ENCODE data around the gene METAP2. TPM values are rescaled to one million over a fixed set of nuclear protein-coding genes. Genes with fewer than 3 reads are reported as not detected.

METAP2 gene
- total and polyA plus RNA-seq, 2 of the 8 experiments (the other 6 are each of a cell fraction or from before 2014, with no cell fraction given) = 41.3 to 114 TPM

GRCh38 chr12:95554532-95555071, 80.7 kb downstream of the METAP2 start:
- TF ChIP-seq KDM5A (IDR thresholded peaks at IDR 0.05; ENCODE audit: low read length) = no peak
- no peak for TF ChIP-seq HDAC6 (IDR thresholded peaks at IDR 0.05; ENCODE audit: low read depth, low read length)
- TF ChIP-seq YY1 (IDR thresholded peaks at IDR 0.05; ENCODE audit: low read depth, low read length) = no peak
- TF ChIP-seq SIN3A (conservative IDR thresholded peaks at IDR 0.05 in 1 of 2, IDR thresholded peaks at IDR 0.05 in 1 of 2; ENCODE audit: low read depth in 1 of 2, low read length in 2 of 2) = no peak
- no peak for TF ChIP-seq SIX5 (IDR thresholded peaks at IDR 0.05; ENCODE audit: low read depth, low read length)
- Histone ChIP-seq H3K27me3 (replicated peaks in 1 of 4; ENCODE audit: control insufficient read depth in 3 of 4, extremely low read depth in 1 of 4, insufficient read depth in 3 of 4, low read length in 3 of 4) (no peaks in the 10 kb centered on the region), H3K4ac (replicated peaks; ENCODE audit: insufficient read length, low read depth, low read length) (no peak overlapping the region), H3K23me2 (ENCODE audit: low read depth, low read length) (peaks cover 6% of the 10 kb centered on the region; the same call in 1 of the 2 replicates), H4K91ac (replicated peaks; ENCODE audit: insufficient read length, low read length) (no peak overlapping the region), H3K9me3 (ENCODE audit: insufficient read depth in 2 of 2, low read depth in 1 of 2, low read length in 1 of 2) (no peaks in the 10 kb centered on the region), H3K79me1 (ENCODE audit: low read depth, low read length) (no peaks in the 10 kb centered on the region; the same call in 1 of the 2 replicates), H3K56ac (replicated peaks; ENCODE audit: insufficient read length, low read depth, low read length) (no peak overlapping the region), H3K79me2 (ENCODE audit: control insufficient read depth in 1 of 2, insufficient read depth in 2 of 2, low read length in 2 of 2) (peaks cover 0 to 53% of the 10 kb centered on the region in 2 experiments; a peak in 2 of 4 replicates), H2AK5ac (ENCODE audit: low read depth, low read length) (no peak overlapping the region), H2BK120ac (replicated peaks; ENCODE audit: low read depth, low read length) (no peak overlapping the region), H3K23ac (ENCODE audit: insufficient read length) (no peak overlapping the region), H3K27ac (ENCODE audit: low read depth, low read length) (no peak overlapping the region), H4K20me1 (replicated peaks in 1 of 2; ENCODE audit: control insufficient read depth in 1 of 2, insufficient read depth in 2 of 2, low read length in 2 of 2) (no peaks in the 10 kb centered on the region), H3K18ac (ENCODE audit: extremely low read depth, low read length) (no peak overlapping the region), H2BK5ac (ENCODE audit: low read depth, low read length) (no peak overlapping the region), H3K14ac (ENCODE audit: insufficient read length) (no peak overlapping the region), H2AFZ (ENCODE audit: low read length) (no peak overlapping the region), H4K8ac (ENCODE audit: extremely low read depth, insufficient read depth, low read length) (no peak overlapping the region), H3K4me1 (replicated peaks in 1 of 4; ENCODE audit: control insufficient read depth in 3 of 4, insufficient read depth in 4 of 4, low read length in 3 of 4) (peaks cover 0 to 9% (median 3%) of the 10 kb centered on the region in 4 experiments; a peak in 5 of 7 replicates), H2BK15ac (ENCODE audit: low read length) (no peak overlapping the region), H3K4me3 (ENCODE audit: extremely low read depth in 1 of 4, insufficient read depth in 2 of 4, low read depth in 3 of 4, low read length in 4 of 4) (no peak overlapping the region), H3K36me3 (ENCODE audit: control insufficient read depth in 2 of 4, insufficient read depth in 4 of 4, low read length in 3 of 4) (peaks cover 0 to 8% (median 1%) of the 10 kb centered on the region in 4 experiments; a peak in 3 of 8 replicates), H2BK12ac (ENCODE audit: low read depth, low read length) (no peak overlapping the region; the same call in 1 of the 2 replicates), H2BK20ac (ENCODE audit: low read length) (no peak overlapping the region), H3K4me2 (ENCODE audit: insufficient read depth in 1 of 2, low read depth in 2 of 2, low read length in 2 of 2) (no peak overlapping the region), H4K5ac (ENCODE audit: insufficient read length, low read depth, low read length) (no peak overlapping the region), H3K9ac (replicated peaks in 1 of 4; ENCODE audit: extremely low read depth in 1 of 4, low read depth in 3 of 4, low read length in 3 of 4) (no peak overlapping the region; a peak in 2 of 7 replicates)
- 78% methylated on average over 4 of the region's 4 CpGs; no CpG with 5 or more reads in 1 of the 2 experiments for WGBS, 2 experiments (ENCODE audit: extremely low coverage in 1 of 2, insufficient coverage in 1 of 2, insufficient read length in 1 of 2, insufficient replicate concordance in 2 of 2, low coverage in 1 of 2, low lambda C conversion rate in 2 of 2, missing lambda C conversion rate in 1 of 2)
- DNase-seq (ENCODE audit: low read depth in 1 of 2, low spot score in 2 of 2) (no peak), FAIRE-seq (no peak)
- ChIA-PET CTCF (ENCODE audit: partially characterized antibody) (interaction anchor here (0.9 to 1.3 kb wide), 3 partner anchors 10 to 20 kb away, joined by 3 to 5 read pairs (median 4); no protein-coding TSS in a partner anchor), POLR2A (ENCODE audit: partially characterized antibody) (interaction anchor here (1.0 to 3.5 kb wide), 7 partner anchors 9 to 24 kb away, joined by 3 to 17 read pairs (median 5); no protein-coding TSS in a partner anchor)

All from H1 (cell line).